HG03060 (cell line): ENCODE measurements around the gene NEGR1.

Experiments used
- ATAC-seq: cut with Tn5 transposase; IDR thresholded peaks from one replicate; pipeline ENCODE4 v1.9.1; 2021; ENCODE audit warnings: low read depth, moderate number of reproducible peaks; ENCODE audit not compliant: unreplicated experiment

The NEGR1 gene

DNA sequence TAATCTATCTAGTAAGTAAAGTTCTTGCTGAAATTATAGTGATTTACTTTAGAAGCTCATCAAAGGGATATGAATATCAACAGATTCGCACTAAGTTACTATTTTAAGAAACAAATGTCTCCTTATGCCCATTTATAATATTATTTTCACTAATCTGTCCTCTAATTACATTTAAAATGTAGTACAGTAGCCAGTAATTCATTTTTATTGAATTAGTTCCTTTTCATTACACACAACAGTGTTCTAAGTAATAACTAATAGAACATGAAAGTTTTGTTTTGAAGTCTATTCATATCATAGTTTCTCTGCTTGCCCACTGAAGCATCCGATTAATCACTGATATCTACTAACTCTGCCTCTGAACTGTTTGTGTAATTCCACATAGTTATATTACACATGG lies 225.8 kb downstream of the NEGR1 start:
- no peak for ATAC-seq

DNA sequence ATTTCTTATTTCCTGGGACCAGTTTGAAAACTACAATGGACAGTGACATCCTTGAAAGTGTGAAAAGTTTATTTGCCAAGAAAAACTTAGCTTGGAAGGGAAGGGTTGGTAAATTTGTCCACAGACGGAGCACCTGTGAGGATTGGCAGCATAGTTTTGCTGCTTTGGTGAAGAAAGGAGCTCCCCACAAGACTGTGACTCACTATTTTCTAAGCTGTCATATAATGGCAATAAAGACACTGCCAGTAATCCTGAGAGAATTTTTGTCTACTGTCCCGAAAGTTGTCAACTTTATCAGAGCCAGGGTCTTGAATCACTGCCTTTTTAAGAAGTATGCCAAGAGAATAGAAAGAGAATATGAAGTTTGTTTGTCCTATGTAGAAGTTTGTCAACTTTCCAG lies 230.8 kb downstream of the NEGR1 start:
- no peak for ATAC-seq

DNA sequence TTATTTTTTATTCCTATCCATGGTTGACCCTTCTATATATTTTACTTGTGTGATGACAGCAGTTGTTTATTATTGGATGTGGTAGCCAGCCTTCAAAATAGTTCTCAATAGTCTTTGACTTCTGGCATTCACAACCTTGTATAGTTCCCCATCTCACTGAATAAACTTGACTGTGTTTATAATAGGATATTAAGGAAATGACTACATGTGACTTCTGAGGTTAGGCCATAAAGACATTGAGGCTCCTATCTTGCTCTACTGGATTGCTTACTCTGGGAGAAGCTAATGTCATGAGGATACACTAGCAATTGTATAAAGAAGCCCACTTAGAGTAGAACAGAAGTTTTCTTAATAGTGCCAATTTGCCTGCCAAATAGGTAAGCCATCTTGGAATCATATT lies 231.8 kb downstream of the NEGR1 start:
- no peak for ATAC-seq

DNA sequence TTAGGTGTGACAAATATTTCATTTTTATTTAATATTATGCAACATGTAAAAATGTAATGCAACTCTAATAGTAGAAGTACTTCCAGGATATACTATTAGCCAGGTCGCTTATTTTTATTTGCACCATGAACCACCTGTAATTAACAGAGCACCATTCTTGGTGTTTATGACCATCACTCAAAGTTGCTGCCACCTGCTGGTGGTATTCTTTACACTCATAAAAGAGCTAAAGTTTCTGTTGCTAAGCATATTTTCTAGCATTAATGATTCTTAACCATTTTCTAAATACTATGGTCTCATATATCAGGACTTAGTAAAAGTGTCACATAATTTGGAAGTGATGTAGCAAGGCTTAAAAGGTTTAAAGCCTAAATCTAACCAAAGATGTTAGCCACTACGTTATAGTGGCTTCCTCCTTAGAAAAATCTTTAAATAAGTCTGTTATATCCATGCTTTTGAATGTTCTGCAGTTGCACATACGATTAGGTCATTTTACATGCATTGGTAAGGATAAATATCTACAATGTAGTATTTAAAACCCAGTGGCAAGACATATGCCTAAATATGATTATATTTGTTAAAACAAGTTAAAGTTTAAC lies 244.5 kb downstream of the NEGR1 start:
- ATAC-seq: no peak

DNA sequence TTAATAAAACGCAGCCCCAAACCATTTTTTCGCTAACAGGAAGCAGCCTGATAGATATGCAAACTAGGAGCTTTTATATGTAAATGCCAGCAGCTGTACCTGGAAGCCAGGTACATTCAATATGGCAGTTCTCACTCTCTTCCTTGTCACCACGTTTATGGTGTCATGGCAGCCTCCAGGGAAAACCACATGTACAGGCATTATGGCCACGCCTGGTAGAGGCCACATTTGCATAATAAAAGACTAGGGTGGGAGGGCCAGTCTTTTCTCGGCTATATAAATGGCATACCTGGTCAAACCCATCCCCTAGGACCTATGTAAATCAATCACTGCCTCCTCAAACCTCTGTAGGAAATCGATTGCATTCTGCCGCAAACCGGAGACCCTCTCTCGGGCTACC lies 247.5 kb downstream of the NEGR1 start:
- ATAC-seq: no peak

DNA sequence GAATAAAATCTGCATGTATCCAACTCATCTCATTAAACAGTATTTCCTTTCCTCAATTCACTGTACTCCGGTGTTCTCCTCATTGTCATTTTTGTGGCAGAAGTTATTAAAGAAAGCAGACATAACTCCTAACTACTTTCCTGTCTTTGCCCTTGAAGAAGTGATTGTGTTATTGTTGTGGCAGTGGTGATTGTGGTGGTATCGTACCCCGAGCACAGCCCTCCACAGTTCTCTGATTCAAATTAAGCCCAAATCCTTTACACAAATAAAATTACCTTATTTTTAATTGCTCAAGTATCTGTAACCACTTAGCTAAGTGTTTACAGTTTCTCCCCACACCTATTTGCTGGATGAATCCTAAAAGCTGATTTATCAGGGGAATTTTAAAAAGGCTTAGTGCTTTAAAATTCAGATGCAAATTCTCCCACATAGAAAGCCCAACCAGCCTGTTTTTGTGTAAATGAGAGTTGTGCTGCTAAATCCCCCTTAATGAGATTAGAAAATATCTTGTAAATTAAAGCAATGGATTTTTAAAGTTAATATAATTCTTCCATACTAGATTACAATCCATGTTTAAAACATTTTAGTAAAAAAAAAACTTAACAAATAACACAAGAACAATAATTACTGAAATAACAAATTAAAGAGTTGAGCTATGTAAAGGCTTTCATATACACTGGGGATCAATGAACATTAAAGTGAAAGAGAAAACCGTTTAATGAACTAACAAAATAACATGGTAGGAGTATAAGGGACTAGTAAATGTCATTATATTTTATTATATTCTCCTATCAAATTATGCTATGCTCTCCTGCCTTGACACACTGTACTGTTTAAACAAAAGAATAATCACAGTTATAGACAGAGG lies 259.0 kb downstream of the NEGR1 start:
- no peak for ATAC-seq

DNA sequence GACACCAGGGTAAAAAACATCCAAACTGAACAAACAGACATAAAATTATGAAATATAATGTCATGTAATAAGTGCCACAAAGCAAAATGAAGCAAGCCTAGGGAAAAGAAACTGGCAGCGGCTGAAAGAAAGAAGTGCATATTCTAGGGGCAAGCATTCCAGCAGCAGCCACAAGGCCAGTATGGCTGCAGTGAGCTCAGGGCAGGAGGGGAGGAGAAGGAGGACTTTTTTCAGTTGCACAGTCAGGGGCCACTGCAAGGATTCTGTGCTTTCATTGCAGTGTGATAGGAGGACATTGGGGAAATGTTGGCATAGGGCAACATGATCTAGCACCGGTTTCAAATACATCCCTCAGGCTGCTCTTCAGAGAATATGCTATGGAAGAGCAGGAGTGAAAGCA lies 263.8 kb downstream of the NEGR1 start:
- no peak for ATAC-seq

DNA sequence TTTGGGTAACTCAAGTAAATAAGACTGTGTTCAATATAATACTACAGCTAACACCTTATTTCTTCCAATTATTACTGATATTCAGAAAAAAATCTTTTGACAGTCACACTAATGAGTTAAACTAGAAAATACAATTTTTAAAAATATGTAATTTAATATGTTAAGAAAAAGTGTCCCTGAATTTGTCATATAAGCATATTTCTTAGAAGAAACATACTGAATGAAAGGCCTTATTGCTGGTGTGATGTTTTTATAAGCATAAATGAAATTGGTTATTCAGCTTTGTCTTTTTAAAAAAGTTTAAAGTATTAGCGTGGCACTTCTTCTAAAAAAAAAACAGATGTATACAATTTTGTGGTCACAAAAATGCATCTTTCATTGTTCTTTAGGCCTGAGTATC lies 267.3 kb downstream of the NEGR1 start:
- ATAC-seq: no peak

DNA sequence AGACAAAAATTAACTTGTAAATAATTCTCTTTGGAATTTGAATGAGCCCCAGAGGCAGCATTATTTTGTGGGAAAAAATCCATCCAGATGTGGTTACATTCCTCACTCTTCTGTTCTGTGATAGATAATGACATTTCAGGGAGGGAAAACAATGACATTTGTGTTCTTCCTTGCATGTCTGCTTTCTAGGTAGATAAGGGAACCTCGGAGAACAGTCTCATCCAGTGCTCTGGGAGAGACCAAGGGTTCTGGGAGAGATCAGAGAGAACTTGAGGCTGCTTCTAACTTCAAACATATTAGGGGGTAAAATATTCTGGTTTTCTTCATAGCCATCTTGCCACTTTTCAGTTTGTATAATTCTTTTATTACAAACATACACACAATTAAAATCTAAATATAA lies 269.2 kb downstream of the NEGR1 start:
- no peak for ATAC-seq

DNA sequence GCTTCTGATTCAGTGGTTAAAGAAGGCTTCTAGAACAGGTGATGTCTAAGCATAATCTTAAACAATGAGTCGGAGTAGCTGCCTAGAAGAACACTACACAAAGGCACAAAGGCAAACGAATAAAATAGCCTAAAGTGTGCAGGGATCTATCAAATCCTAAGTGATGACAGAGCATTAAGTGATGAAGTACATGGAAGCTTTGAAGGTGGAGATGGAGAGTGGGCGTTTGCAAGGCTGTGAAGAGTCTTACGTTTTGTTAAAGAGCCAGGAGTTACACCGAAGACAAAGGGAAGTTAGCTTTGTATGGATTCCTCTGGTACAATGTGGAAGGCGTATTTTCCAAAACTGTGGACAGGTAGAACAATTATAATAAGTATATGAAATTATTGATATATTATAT lies 270.6 kb downstream of the NEGR1 start:
- ATAC-seq: no peak

DNA sequence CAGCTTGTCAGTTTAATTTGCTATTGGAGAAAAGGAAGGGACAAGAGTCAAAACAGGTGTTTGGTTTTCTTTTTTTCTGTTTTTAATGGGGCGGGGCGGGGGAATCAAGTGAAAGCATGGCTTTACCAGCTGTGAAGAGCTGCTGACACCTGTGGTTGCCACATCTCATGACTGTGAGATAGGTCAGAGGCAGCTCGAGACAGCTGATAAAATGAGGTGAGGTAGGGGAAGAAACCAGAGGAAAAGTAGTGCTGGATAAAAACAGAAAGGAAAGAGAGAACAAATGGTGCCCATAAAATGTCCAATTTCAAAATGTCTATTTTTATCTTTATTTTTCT lies 272.3 kb downstream of the NEGR1 start:
- ATAC-seq: no peak

DNA sequence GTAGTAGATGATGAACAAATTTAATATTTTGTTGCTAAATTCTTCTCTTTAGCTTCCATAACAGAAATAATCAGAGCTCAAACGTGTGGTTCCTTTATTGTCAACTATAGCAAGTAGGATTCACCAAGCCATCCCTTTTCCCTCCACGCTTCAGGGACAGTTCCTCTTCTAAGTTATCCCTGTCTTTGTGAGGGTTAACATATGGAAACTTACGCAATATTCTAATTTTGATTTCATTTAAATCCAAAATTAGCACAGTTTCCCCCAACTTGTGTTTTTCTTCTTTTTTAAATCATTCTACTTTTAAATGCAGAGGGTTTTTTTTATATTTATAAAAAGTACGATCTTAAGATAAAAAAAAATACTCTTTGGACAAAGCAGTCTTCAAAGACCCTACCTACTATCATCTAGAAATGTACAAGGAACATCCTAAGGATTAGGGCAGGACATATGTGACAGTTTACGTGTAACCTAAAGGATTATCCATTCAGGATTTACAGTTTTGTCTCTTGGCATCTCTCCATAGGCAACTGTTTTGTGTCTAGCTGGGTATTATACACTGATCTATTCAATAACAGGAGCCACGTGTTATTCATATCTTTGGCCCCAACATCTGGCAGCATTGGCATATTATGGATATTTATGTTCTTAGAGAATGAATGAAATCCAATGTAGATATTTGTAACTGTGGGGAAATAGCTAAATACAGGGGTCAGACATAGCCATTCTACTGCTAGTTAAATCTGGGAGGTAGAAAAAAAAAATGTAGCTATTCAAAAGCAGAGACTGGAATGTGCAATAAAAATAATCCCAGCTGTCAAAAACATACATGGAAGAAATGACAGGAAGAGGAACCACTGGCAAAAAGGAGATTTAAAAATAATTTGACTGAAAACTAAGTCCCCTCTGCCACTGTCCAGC lies 272.9 kb downstream of the NEGR1 start:
- ATAC-seq: no peak

DNA sequence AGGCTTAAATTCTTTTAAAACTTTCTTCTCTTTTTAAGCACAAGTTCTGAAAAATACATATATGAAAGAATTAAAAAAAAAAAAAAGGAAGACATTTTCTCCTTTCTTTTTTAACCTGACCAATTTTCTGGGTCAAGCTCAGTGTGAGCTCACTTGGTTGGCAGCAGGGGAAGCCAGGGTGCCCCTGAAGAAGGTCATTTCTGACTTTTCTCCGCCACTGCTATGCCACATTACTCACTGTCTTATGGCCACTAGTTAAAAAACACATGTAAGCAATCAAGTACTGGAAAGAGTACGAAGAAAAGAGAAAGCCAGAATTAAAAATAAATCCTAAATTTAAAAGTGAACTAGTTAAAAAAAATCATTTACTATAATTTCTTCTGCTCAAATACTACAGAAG lies 275.0 kb downstream of the NEGR1 start:
- ATAC-seq: no peak

DNA sequence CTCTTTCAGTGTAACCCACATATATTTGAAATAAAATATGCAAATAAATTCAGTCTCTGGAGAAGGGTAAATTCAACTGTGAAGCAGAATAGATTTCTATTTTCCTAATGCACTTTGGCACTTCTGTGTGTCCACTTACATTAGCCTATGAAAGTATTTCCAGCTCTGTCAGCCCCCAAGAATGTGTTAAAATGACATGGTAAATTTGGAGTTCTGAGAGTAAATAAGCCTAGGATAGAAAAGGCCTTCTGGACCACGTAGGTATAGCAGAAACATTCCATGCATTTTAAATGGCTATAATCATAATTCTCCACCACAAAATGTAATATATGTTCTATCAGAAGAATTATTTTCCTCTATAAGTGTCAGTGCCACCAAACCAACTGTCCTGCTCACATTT lies 276.2 kb downstream of the NEGR1 start:
- ATAC-seq: no peak

DNA sequence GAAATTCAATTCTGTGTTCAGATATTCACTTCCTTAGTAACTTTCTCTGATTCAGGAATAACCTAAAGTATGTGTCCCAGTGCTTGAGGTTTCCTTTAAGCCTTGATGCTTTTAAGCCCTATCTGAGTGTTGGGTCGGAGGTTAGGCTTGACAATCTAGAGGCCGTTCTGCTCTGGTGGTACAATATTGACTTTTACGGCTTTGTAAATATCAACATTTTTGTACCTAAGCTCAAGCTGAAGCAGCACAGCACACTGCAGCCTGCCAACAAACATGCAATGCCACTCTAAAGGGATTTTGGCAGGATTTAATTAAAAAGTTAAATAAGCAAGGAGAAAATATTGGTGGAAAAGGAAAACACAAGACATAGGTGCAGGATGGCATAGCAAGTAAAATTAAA lies 279.2 kb downstream of the NEGR1 start:
- no peak for ATAC-seq

DNA sequence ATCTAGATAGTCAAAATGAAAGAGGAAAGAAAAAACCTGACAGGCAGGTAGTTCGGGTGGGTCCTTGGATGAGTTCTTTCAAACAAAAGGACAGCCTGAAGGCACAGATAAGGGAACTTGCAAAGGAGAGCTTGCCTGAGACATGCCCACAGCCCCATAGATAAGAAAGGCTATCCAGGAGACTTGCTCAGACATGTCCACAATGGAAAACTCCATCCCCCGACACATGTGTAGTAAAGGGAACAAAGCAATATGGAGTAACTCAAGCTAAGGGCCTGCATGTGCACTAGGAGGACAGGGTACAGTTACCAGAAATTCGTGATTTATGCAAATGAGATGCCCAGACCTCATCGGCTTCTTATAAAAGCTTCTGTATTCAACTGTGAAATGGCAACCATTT lies 281.5 kb downstream of the NEGR1 start:
- ATAC-seq: no peak

DNA sequence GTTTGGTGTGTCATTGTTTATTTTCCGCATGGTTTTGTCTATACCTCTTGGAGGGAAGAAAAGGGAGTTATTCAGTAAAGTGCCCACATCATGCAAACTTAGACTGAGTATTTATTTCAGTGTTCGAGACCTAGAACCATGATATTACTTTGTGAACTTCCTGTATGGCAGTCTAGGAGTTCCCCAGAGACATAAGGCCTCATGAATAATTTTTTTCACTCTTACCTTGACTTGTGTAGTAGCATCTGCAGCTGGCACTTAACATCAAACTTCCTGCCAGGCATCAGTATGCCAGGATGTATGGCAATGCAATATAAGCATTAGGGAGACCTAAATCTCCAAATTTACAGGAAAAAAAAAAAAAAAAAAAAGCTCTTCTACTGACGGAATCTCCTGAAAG lies 287.7 kb downstream of the NEGR1 start:
- ATAC-seq: no peak

DNA sequence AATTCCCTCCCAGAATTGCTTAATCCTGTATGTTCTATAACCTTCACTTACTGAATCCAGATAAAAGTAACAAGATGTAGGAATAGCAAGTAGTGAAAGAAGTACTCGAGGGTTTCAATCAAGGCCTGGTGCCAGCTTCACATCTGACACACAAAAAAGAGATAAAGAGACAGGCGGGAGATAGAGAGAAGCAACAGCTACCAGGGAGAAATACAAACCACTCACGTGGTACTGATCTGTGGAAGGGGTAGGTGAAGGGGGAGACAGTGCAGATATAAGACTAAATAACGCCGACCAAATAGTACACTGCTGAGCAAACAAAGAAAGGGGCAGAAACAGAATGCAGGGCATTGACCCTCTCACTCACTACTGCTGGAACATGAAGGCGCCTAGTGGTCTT lies 295.2 kb downstream of the NEGR1 start:
- ATAC-seq: no peak

DNA sequence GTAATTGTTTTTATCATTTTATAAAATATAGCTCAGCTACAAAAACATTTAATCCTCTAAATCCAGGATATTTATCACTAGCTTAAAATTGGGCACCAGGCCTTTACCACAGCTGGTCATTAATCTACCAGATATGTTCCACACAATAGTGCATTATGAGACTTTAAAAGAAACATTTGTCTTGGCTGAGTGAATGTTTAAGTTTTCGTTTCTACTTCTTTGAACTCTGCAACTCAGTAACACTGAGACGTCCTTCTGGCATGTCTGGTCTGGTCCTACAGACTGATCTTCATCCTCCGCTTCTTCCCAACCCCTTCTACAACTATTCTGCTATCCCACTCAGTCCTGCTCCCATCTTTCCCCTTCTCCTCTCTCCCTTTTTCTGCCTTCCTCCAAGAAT lies 296.2 kb downstream of the NEGR1 start:
- ATAC-seq: no peak

DNA sequence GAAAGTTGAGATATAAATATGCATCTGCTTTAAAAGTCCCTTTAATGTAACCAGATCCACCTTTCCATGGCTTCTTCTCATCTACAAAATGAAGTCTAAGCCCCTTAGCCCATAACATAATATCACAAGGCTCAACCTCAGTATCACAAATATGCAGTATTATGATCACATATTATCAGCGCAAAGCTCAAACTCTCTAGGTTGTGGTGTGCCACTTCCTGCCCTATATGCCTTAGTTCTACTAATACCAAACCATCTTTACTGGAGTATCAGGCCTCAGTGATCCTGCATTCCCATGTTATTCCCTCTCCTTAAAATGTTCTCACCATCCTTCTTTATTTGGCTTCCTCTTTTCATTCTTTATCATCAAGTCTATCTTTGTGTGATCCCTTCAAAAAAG lies 301.8 kb downstream of the NEGR1 start:
- no peak for ATAC-seq

DNA sequence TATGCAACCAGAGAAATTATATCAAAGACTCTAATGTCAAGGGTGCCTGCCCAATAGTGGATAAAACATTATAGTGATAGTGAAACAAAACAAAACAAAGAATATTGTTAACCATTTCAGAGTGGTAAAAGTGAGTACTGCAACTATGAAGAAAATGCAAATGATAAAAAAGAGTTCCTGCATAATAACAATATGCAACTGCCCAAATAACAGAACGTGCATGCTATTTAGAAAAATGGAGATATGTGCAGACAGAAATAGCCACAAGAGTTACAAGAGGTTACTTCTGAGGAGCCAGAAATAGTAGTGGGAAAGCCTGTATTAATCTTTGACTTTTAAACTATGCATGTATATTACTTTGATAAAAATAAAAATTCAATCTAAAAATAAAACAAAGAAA lies 302.5 kb downstream of the NEGR1 start:
- ATAC-seq: no peak
